Mammary epithelial cell (primary cell): Measurements from ENCODE around the gene SLC25A51.

ENCODE experiments used
- CTCF ChIP-seq, 2 donors: IDR thresholded peaks in 1 of 2; conservative IDR thresholded peaks in 1 of 2; 2 replicates each; pipeline ENCODE4 v1.5.1; 2011 to 2012; ENCODE audit warnings: inconsistent platforms in 2 of 2, low read length in 2 of 2, mild to moderate bottlenecking in 2 of 2, control low read depth in 1 of 2, low read depth in 1 of 2; ENCODE audit not compliant: insufficient read depth in 1 of 2; ENCODE audit errors: extremely low read depth in 1 of 2
- EZH2 ChIP-seq: IDR thresholded peaks from 2 replicates; pipeline ENCODE4 v1.6.1; 2012; ENCODE audit warnings: low read length, inconsistent platforms, borderline replicate concordance

DNA sequence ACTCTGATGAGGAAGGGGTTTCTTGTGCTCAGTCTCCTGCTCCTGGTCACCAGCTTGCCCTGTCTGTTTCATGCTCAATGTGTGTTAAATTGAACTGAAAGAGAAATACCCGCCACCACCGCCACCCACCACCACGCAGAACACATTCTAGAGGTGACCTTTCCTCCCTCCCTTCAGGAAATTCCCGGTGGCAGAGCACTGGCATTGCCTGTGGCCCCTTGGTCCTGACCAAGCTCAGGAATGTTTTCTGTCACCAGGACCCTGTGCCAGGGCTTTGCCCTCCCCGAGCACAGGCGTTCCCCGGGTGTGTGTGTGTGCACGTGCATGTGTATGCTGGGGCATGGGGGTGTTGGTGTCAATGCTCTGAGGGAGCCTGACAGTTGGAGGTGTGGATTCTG, 10.2 kb upstream of the SLC25A51 start:
- no peak for TF ChIP-seq CTCF (conservative IDR thresholded peaks at IDR 0.05 in 1 of 2, IDR thresholded peaks at IDR 0.05 in 1 of 2; ENCODE audit: extremely low read depth in 1 of 2, insufficient read depth in 1 of 2, low read depth in 1 of 2, low read length in 2 of 2)
- no peak for TF ChIP-seq EZH2
